ENCODE data around the gene RAB3B.
"Not testable (repeated sequence)": the region's sequence is repeated elsewhere in the genome, so short reads cannot be mapped to it uniquely, and the experiment has no call there.

The RAB3B gene

DNA sequence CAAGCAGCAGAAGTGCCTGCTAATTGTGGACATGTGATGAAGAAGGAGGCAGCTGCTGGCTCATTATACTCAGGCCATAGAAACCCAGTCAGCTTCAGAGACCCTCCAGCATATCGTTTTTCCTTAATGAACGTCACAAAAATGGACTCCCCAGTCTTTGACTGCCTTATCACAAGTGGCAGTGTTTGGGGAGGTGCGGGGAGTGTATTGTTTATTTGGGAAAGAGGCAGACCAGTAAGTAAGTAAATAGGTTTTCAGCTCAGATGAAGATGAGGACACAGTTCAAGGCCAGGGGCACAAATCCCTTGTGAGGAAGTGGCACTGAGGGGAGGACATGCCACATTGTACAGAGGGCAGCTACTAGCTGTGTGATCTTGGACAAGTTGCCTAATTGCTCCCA, 68.5 kb downstream of the RAB3B start:
- in situ Hi-C loops (cut with MboI; ENCODE audit: low sequenced_read_pairs) = no loop called here

DNA sequence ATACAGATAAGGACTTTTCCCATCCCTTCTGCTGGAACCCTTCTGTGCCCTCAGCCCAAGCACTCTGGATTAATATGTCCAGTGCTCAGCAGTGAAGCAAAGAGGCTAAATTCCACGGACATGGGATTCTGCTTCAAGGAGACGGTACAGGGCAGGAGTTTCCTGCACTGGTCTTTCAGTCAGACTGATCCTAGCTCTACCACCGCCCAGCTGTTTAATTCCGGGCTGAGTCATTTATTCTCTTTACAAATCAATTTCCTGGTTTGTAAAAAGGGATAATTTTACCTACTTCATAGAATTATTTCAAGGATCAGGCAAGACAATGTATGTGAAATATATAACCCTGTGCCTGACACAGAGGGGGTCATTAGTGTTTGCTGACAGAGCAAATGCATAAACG, 70.4 kb downstream of the RAB3B start:
- in situ Hi-C loops (cut with MboI; ENCODE audit: low sequenced_read_pairs) = no loop called here

DNA sequence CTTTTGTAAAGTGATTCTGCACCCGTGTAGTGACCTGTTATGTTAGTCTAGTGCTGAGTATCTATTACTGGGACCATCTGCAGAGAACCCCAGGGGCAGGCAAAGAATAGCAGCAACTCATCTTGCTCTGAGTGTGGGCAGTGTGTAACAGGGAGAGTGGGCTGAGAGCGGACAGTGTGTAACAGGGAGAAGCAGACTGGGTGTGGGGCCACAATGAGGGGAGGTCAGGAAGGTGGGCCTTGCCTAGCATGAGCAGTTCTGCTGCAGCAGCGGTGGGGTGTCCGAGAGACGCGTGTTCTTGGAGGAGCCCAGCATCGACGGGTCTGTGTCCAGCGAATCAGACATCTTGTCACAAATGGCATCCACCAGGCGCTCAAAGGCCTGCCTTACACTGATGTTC, 70.8 kb downstream of the RAB3B start:
- in situ Hi-C loops (cut with MboI; ENCODE audit: low sequenced_read_pairs) = no loop called here

DNA sequence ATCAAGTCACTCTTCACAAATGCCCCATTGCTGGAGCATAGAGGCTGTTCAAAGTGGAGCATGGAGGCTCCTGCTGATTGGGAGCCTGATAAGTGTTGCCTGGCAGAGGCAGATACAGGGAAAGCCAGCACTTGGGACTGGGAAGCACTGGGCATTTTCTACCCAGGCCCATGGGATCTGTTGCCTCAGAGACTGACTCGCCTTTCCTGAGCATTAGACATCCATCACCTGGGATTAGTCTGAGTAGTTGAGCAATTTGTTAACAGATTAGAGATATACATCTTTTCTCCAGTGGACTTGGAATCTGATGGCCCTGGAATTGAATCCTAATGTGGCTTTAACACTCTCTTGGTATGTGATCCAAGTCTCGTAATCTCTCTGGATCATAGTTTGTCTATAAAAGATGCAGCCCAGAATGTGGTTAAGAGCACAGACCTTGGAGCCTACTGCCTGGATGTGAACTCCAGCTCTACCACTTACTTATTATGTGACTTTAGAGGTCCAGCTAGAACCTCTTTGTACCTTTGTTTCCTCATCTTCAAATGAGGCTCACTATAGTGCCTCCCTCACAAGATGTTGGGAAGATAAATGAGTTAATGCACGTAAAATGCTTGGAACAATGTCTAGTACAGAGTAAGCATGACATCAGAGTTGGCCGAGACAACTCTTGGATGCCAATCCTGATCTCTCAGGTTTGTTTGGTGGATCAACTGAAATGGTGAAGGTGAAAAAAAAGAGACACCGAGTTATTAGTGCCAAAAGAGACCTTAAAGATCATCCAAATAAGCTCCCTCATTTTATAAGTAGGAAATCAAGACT, 73.7 kb downstream of the RAB3B start:
- in situ Hi-C loops (cut with MboI; ENCODE audit: low sequenced_read_pairs) = no loop called here

DNA sequence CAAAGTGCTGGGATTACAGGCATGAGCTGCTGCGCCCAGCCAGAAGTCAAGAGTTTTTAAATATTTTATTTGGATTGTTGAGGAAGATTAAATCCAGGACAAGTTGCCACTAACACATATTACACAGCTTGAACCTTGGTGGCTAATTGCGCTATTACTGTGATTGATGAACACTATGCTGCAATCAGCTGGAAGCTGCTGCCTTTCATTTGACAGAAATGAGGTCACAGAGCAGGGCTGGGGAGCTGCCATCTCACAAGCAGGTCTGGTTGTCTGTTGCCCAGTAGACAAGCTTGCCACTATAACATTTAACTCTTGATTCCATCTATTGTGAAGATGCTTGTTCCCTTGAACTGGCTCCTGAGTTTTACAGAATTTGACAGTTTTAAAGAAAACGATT, 74.5 kb downstream of the RAB3B start:
- in situ Hi-C loops (cut with MboI; ENCODE audit: low sequenced_read_pairs) = no loop called here

DNA sequence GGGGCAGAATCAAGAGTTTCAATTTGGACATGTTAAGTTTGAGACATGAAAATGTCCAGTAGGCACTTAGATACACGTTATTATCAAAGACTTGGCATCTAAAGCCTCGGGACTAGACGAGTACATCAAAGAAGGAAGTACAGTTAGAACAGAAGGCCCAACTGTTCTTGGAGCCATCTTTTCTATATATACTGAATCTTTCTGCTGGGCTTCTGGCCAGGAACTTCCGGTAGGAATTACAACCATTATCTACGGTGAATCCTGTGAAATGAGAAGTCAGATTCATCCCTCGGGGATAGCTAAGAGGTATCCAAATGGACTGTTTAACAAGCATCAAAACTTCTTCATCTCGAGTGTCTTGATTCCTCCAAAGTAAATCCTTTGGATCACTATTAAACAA, 77.6 kb downstream of the RAB3B start:
- in situ Hi-C loops (cut with MboI; ENCODE audit: low sequenced_read_pairs) = no loop called here

DNA sequence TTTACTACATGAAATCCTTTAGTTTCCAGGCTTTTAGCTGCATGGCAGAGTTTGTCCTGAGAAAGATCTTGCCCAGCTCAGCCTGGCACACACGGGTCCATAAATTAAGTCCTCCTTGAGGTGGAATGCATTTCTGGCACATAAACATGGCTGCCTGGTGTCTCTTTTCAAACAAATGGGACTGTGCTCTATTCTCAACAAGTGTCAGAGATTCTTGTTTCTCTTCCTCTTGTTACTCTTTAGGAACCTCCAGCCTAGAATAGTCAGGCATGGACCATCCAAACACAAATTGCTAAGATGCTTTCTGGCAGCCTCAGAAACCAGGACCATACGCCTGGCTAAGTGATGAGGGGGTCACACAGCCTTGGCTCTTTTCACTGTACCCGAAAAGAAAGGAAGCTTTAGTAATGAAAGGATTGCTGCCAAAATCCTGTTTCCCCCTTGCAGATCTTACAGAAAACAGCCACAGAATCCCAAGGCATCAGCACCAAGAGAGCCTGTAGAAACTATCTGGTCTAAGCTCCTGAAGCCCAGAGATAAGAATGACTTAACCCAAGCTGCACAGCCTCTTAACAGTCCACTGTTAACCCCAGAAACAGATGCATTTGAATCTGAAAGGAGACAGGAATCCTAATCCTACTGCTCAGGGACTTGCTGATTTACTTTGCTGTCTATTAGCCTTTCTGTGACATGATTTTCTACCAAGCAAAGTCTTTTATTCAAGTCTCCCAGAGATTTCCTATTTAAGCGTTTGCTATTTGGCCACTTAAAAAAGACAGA, 80.1 kb downstream of the RAB3B start:
- in situ Hi-C loops (cut with MboI; ENCODE audit: low sequenced_read_pairs) = no loop called here

DNA sequence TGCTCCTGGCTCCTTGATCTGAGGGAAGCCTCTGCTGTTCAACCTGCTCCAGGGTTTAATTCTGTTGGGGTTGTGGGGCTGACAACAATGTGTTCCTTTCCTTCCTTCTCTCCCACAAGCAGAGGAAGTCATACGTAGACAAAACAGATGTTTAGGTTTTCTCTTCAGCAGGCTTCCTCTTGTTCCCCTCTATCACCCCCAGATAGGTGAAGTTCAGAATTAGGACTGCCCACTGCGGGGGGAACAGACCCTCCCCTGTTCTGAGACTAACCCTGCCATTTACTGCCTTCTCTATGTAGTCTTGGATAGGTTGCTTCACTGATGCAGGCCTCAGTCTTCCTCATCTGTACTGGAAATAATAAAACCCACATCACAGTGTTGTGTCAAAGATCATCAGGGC, 82.0 kb downstream of the RAB3B start:
- in situ Hi-C loops (cut with MboI; ENCODE audit: low sequenced_read_pairs) = loop anchor here (10.0 kb wide), 1 partner anchor 96 kb away; no protein-coding TSS in a partner anchor

DNA sequence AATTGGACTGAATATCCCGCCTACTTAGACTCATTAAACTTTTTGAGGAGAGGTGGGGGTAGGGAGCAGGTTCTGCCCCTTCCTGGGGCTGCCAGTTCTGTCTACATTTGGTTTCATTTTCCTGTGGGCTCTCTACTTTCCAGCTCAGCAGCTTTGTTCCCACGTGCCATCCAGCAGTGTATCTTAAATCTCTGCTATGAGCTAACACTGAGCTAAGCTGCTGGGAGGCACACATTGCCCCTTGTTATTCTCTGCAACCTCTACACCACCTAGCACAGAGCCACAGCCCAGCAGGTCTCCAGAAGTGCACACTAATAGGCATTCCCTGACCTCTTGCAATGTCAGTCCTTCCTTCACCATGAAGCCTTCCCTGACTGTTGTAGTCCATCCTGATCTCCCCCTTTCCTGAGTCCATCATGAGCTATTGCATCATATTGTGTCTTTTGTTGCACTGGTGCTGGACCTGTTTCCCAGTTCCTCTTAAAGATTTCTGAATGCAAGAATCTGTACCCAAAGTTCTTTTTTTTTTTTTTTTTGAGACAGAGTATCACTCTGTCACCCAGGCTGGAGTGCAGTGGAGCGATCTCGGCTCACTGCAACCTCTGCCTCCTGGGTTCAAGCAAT, 83.3 kb downstream of the RAB3B start:
- in situ Hi-C loops (cut with MboI; ENCODE audit: low sequenced_read_pairs) = loop anchor here (10.0 kb wide), 1 partner anchor 98 kb away; no protein-coding TSS in a partner anchor

DNA sequence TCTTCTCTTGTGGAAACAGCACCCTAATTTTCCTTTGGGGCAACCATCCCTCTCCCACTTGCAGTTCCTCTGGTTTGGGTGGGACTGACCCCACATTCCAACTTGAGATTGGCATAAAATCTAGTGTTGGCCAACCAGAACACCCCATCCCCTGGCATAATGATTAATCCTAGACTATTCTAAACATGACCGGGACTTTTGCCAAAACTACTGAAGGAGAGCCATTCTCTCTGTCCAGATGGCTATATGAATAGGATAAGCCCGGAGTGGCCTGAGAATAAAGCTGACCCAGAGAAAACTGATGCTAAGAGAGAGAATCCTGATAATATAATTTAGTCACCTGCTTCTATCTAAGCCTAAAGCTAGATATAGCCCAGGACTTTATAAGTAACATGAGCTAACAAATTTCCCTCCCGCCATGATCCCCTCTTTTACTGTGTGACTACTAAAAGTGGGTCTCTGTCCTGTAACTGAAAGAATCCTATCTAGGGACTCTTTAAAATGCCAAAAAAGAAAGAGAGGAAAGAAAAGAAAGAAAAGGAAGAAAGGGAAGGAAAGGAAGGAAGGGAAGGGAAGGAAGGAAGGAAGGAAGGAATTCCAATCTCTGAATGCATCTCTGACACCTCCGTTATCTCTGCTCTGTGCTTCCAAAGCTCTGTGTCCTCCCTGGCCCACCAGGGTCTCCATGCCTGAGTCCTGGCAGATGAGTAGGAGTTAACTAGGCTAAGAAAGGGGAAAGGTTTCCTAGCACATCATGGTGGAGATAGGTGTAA, 84.0 kb downstream of the RAB3B start:
- in situ Hi-C loops (cut with MboI; ENCODE audit: low sequenced_read_pairs) = loop anchor here (10.0 kb wide), 1 partner anchor 98 kb away; no protein-coding TSS in a partner anchor

DNA sequence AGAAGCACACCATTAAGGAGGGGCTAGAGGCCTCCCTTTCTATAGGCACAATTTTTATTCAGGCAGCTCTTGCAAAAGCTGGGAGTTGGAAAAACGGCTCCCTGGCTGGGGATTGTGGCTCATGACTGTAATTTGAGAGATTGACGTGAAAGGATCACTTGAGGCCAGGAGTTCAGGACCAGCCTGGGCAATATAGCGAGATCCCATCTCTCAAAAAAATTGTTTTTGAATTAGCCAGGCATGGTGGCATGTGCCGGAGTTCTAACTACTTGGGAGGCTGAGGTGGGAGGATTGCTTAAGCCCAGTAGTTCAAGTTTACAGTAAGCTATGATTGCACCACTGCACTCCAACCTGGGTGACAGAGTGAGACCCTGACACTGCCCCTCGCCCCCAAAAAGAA, 88.0 kb downstream of the RAB3B start:
- in situ Hi-C loops (cut with MboI; ENCODE audit: low sequenced_read_pairs) = loop anchor here (10.0 kb wide), 1 partner anchor 102 kb away; no protein-coding TSS in a partner anchor

DNA sequence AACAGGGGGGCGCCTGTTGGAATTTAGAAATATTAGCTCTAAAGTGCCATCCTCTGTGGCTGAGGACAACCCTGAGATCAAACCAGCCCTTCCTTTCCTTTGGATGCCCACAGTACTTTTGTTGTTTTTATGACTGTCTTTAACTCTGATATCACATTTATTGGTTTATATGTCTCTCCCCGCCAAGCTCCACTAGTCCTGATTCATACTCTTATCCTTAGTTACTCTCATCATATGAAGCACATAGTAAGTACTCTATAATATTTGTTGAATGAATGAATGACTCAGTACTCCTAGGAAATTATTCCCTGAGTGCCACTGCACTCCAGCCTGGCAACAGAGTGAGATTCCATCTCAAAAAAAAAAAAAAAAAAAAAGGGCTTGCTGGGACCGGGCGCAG, 89.3 kb downstream of the RAB3B start:
- in situ Hi-C loops (cut with MboI; ENCODE audit: low sequenced_read_pairs) = loop anchor here (10.0 kb wide), 1 partner anchor 104 kb away; no protein-coding TSS in a partner anchor

DNA sequence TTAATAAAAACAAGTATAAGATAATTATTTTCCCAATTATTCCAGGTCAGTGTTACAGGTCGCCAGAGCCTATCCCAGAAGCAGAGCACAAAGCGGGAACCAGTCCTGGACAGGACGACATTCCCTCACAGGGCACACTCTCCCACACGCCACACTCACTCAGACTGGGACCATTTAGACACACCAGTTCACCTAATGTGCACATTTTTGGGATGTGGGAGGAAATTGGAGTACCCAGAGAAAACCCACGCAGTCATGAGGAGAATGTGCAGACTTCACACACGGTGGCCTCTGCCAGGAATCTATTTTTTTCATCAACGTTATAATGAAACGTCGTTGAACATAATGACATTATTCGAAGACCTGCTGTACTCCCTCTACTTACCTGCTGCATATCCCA, 91.5 kb downstream of the RAB3B start:
- in situ Hi-C loops (cut with MboI; ENCODE audit: low sequenced_read_pairs) = no loop called here

DNA sequence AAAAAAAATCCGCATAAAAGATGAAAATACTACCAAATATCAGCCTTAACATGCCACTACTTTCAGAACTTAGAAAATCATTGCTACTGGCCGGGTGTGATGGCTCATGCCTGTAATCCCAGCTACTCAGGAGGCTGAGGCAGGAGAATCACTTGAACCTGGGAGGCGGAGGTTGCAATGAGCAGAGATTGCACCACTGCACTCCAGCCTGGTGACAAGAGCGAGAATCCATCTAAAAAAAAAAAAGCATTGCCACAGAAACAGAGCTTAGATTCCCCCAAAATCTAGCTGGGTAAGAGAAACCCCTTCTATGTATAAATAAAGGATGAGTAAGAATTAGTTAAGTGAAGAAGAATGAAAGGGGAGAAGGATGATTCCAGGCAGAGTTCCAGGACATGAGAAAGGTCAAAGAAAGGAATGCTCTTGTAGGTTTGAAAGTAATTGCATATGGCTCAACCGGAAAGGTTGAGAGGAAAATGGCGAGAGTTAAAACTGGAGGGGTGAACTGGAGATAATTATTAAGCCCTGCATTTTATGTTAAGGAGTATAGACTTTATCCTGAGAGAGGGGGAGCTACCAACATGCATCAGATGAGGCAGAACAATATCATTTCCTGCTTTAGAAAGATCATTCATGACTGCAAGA, 92.3 kb downstream of the RAB3B start:
- in situ Hi-C loops (cut with MboI; ENCODE audit: low sequenced_read_pairs) = no loop called here

DNA sequence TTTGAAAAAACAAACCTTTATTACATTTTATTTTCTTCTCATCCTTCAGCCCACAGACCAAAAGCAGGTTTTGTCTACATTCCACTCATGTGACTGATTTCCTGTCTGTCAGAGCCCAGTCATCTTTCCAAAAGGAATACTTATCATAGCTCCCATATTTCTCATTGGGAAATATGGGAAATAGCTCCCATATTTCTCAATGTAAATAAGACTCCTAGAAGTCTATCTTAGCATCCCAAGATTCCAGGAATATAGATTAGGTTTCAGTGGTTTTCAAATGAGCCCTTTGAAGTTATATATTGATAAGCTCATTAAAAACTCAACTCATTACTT, 92.8 kb downstream of the RAB3B start:
- in situ Hi-C loops (cut with MboI; ENCODE audit: low sequenced_read_pairs) = no loop called here

DNA sequence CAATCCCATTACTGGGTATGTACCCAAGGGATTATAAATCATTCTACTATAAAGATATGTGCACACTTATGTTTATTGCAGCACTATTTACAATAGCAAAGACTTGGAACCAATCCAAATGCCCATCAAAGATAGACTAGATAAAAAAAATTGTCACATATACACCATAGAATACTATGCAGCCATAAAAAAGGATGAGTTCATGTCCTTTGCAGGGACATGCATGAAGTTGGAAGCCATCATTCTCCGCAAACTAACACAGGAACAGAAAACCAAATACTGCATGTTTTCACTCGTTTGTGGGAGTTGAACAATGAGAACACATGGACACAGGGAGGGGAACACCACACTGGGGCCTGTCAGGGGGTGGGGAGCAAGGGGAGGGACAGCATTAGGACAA, 95.8 kb downstream of the RAB3B start:
- in situ Hi-C loops (cut with MboI; ENCODE audit: low sequenced_read_pairs) = not testable (repeated sequence)

DNA sequence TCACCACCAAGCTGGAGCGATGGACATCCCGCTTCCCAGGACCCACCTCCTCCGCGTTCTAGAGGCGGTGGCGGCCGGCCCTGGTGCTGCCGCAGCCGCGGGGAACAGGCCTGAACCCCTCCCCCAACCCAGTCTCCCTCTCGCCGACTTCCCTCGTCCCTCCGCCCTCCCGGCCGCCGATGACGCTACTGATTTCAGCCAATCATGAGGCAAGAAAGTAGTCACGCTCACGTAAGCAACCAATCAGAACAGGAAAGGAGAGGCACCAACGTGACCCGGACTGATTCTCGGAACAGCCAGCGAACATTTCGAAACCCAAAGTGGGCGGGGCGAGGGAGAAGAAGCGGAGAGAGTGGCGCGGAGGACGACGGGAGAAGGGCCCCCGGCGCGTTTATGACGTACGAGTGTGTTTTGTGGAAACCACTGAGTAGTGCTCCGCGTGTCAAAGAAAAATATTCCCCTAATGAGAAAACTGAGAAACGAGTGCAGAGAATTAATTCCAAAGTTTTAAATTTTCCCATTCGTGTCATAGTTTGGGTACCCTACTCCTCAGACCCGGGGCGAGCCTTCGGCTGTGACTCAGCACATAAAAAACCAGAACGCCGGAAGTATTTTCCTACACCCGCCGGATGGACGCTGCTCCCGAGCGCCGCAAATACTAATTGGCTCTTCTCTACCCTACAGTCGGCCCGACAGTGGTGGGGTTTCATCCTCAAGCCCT, 111.7 kb downstream of the RAB3B start, which contains the start of gene NRDC:
Gene NRDC (minus strand): TSS at position 112 of the 721 bp plus-strand sequence. CDS start 112 bp downstream, outside the sequence.
- in situ Hi-C loops (cut with MboI; ENCODE audit: low sequenced_read_pairs) = no loop called here

DNA sequence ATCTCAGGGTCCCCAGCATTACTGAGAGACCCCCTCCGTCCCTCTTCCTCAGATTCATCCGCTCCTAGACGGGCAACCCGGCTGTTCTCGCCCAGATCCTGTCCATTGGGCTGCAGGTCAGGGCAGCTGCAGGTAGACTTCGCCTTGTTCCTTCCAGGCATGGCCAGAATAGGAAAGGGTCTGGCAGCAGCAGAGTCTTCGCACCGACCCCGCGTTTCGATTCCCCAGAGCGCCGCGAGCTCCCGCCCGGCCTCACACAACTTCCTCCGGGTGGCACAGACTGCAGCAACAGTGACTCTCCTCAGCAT, 112.2 kb downstream of the RAB3B start:
- in situ Hi-C loops (cut with MboI; ENCODE audit: low sequenced_read_pairs) = no loop called here

DNA sequence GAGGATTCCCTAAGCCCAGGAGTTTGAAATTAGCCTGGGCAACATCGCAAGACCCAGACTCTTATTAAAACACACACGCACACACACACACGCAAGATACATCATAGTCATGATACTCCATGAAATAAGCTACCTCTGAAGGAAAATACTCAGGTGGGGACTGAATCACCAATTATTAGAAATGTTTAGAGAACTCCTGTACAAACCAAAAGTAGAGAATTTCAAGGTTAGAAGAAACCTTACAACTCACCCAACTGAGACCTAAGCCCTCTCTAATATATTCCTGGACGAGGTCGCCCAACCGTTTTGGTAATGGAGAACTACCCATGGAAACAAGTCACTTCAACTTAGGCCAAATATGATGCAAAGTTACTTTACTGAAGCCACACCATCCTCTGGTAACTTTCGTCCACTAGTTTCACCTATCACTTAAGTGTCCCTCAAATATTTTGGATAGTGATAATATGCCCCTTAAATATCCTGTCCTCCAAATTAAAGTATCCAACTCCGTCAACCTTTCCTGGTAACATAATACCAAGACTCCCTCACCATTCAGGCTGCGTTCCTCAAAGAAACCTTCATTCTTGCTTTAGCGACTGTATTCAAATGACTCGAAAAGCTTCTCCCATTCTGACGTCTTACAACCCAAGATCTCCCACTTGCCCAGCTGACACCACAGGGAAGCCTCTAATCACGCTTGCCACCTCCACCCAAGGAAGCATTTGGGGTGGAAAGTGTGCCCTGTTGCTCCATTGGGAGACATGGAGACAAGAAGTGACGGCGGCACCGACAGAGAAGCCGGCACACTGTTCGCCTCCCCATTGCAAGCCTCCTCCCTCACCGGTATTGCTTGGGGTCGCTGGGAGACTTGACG, 112.8 kb downstream of the RAB3B start:
- in situ Hi-C loops (cut with MboI; ENCODE audit: low sequenced_read_pairs) = no loop called here

Data from HL-60/S4 treated with phorbol 12-myristate 13-acetate at 8.2 ng/mL for 4 days and 3 days (cell line).